Pancreas (tissue), 10 donors: ENCODE results near the gene WFIKKN1. TPM values are rescaled to one million over a fixed set of nuclear protein-coding genes. Genes with fewer than 3 reads are reported as not detected.

Source experiments
- ATAC-seq, 4 donors: fragments of 200-7000 bp; cut with Tn5 transposase; one replicate each; pipeline versions ENCODE4 v1.8.0 to v1.9.1; 2020; ENCODE audit warnings: mild to moderate bottlenecking in 4 of 4, moderate library complexity in 4 of 4
- DNase-seq, 6 donors: peaks; one replicate each; pipeline ENCODE4 v3.0.0-alpha.2; 2020
- FAIRE-seq: peaks from 2 replicates; lab custom pipeline; 2012; peaks lifted over from hg19 to GRCh38; lab: Jason Lieb, UNC
- H3K27ac ChIP-seq, 4 donors: fragments of 200-600 bp; sonication (generic); 1 replicate in 3 of 4; 2 replicates in 1 of 4; pipeline versions ENCODE4 v1.5.0 to v1.8.0; 2020
- H3K27me3 ChIP-seq, 4 donors: fragments of 200-600 bp; one replicate each; pipeline ENCODE4 v1.8.0; 2021
- H3K36me3 ChIP-seq, 3 donors: fragments of 200-600 bp; sonication (generic) in 1 of 3; one replicate each; pipeline versions ENCODE4 v1.5.0 to v1.8.0; 2020 to 2021
- H3K4me1 ChIP-seq, 3 donors: fragments of 200-600 bp; one replicate each; pipeline ENCODE4 v1.8.0; 2021
- H3K4me3 ChIP-seq, 4 donors: fragments of 200-600 bp; sonication (generic) in 2 of 4; one replicate each; pipeline versions ENCODE4 v1.5.0 to v1.8.0; 2020 to 2021
- H3K9me3 ChIP-seq, 4 donors: fragments of 200-600 bp; one replicate each; pipeline ENCODE4 v1.8.0; 2021
- CTCF ChIP-seq, 4 donors: fragments of 200-600 bp; sonication (generic) in 3 of 4; IDR thresholded peaks; one replicate each; pipeline versions ENCODE4 v1.5.0 to v1.8.0; 2021; ENCODE audit warnings: antibody characterized with exemption in 4 of 4
- WGBS, 2 donors: extraction: QIAGEN DNeasy Blood & Tissue Kit; methylation state at CpG; one replicate each; pipeline ENCODE4 v1.1.7; 2013; 5-methylcytosine and 5-hydroxymethylcytosine counted together
- intact Hi-C, 3 donors: fragments of 100-400 bp; cut with DNase I; formaldehyde crosslinking; loops; one replicate each; pipeline versions ENCODE4 v1.11.1 to v1.14.2; 2022
- polyA plus RNA-seq, 2 donors: library from polyadenylated mRNA; stranded (reverse); fragments of 200-250 nt; gene quantifications; one replicate each; pipeline ENCODE4 v1.2.3, GENCODE V29; 2013
- total RNA-seq, 6 donors: library from RNA; stranded (reverse); fragmentation: NEBNext Ultra II Directional in 4 of 6; extraction: Animal tissue kit (Norgen Biotek cat#: 25700) in 4 of 6; gene quantifications; one replicate each; pipeline versions ENCODE4 v1.2.1 to v1.2.4, GENCODE V29; 2021 to 2023
- donor health status: healthy with polysubstance abuse.
- donor health status: DM: no; HTN: no; CAD: no; lungs with moderate emphysema.
- donor health status: DM: no; HTN: no; CAD: no.
- donor health status: control.
- donor health status: control.
- donor health status: Bipolar disorder and iron deficiency.
- donor health status: DM: yes; HTN: yes; CAD: no.
- donor health status: DM: no; HTN: no; CAD: no.
- donor health status: DM: no; HTN: no; CAD: no.
- donor health status: DM: yes; HTN: yes; CAD: no.

The WFIKKN1 gene
- total and polyA plus RNA-seq, 8 donors: 0.75 to 13.8 (median 1.7) TPM

- 93 to 95% methylated on average over 19 of the region's 19 CpGs for WGBS, 2 donors
Observed at GRCh38 chr16:672371-672770, 41.6 kb downstream of the WFIKKN1 start.

GRCh38 chr16:672851-673250 is 42.1 kb downstream of the WFIKKN1 start:
- 95 to 97% methylated on average over 21 of the region's 21 CpGs for WGBS, 2 donors
- ATAC-seq: no peak

More at GRCh38 chr16:672371-672770, 41.6 kb downstream of the WFIKKN1 start:
- H3K4me3 ChIP-seq: no peak overlapping the region
- no peaks in the 10 kb centered on the region for H3K9me3 ChIP-seq
- H3K27ac ChIP-seq: no peak overlapping the region
- H3K36me3 ChIP-seq: peaks cover 6 to 35% (median 32%) of the 10 kb centered on the region in 3 donors
- intact Hi-C loops: no loop called here
- ATAC-seq: no peak
- H3K27me3 ChIP-seq: no peaks in the 10 kb centered on the region
- H3K4me1 ChIP-seq: peaks cover 0 to 9% (median 7%) of the 10 kb centered on the region in 3 donors
- FAIRE-seq: no peak
- DNase-seq: peak in 1 of 6 donors; percentile 79
- no peak for TF ChIP-seq CTCF (IDR thresholded peaks at IDR 0.05)

GRCh38 chr16:673399-673991 is 42.7 kb downstream of the WFIKKN1 start:
- intact Hi-C loops: no loop called here
- FAIRE-seq: no peak
- DNase-seq: peak in 1 of 6 donors; percentile 73
- Histone ChIP-seq H3K27me3 (no peaks in the 10 kb centered on the region), H3K27ac (no peak overlapping the region), H3K4me3 (no peak overlapping the region), H3K4me1 (peaks cover 0 to 5% (median 5%) of the 10 kb centered on the region in 3 donors), H3K36me3 (peaks cover 6 to 35% (median 32%) of the 10 kb centered on the region in 3 donors), H3K9me3 (no peaks in the 10 kb centered on the region)
- WGBS, 2 donors: 93 to 95% methylated on average over 17 to 18 of the region's 18 CpGs
- ATAC-seq: no peak
- TF ChIP-seq CTCF (IDR thresholded peaks at IDR 0.05): no peak

More at GRCh38 chr16:672851-673250, 42.1 kb downstream of the WFIKKN1 start:
- no peak for TF ChIP-seq CTCF (IDR thresholded peaks at IDR 0.05)
- Histone ChIP-seq H3K4me3 (no peak overlapping the region), H3K36me3 (peaks cover 6 to 35% (median 32%) of the 10 kb centered on the region in 3 donors), H3K27me3 (no peaks in the 10 kb centered on the region), H3K9me3 (no peaks in the 10 kb centered on the region), H3K27ac (no peak overlapping the region), H3K4me1 (peaks cover 0 to 5% (median 5%) of the 10 kb centered on the region in 3 donors)
- FAIRE-seq: no peak
- peak in 1 of 6 donors; percentile 80 for DNase-seq
- intact Hi-C loops: no loop called here

GRCh38 chr16:674214-674881 is 43.6 kb downstream of the WFIKKN1 start:
- H3K4me1 ChIP-seq: no peaks in the 10 kb centered on the region
- ATAC-seq (peak in 1 of 4 donors; percentile 5), DNase-seq (peak in 2 of 6 donors; percentile 32 to 79), FAIRE-seq (no peak)
- intact Hi-C loops: no loop called here
- no peak for TF ChIP-seq CTCF (IDR thresholded peaks at IDR 0.05)
- peaks cover 6 to 35% (median 32%) of the 10 kb centered on the region in 3 donors for H3K36me3 ChIP-seq
- 65 to 67% methylated on average over 21 to 22 of the region's 22 CpGs for WGBS, 2 donors
- H3K4me3 ChIP-seq: no peak overlapping the region
- H3K27me3 ChIP-seq: no peaks in the 10 kb centered on the region
- H3K27ac ChIP-seq: no peak overlapping the region
- H3K9me3 ChIP-seq: no peaks in the 10 kb centered on the region
